Breast epithelium (tissue), 4 donors: ENCODE data around the gene RAB5B. TPM values are rescaled to one million over a fixed set of nuclear protein-coding genes. Genes with fewer than 3 reads are reported as not detected.
"Not testable (repeated sequence)": the region's sequence is repeated elsewhere in the genome, so short reads cannot be mapped to it uniquely, and the experiment has no call there.

Experiments used
- DNase-seq, 2 donors: peaks; one replicate each; pipeline ENCODE4 v3.0.0-alpha.2; 2019; ENCODE audit warnings: low spot score in 2 of 2
- H3K27ac ChIP-seq, 2 donors: fragments of 200-600 bp; sonication (generic) in 1 of 2; one replicate each; pipeline ENCODE4 v1.5.1; 2016 to 2019; ENCODE audit warnings: mild to moderate bottlenecking in 1 of 2
- H3K27me3 ChIP-seq, 2 donors: fragments of 200-600 bp; sonication (generic) in 1 of 2; one replicate each; pipeline versions ENCODE4 v1.5.1 to v1.6.0; 2017 to 2019; ENCODE audit warnings: control low read depth in 1 of 2, mild to moderate bottlenecking in 1 of 2
- H3K36me3 ChIP-seq: fragments of 200-600 bp; one replicate; pipeline ENCODE4 v1.5.1; 2019
- H3K4me1 ChIP-seq, 2 donors: fragments of 200-600 bp; sonication (generic); one replicate each; pipeline ENCODE4 v1.5.1; 2016 to 2019; ENCODE audit warnings: control low read depth in 1 of 2
- H3K4me3 ChIP-seq, 3 donors: fragments of 200-600 bp; sonication (generic); 1 replicate in 2 of 3; 2 replicates in 1 of 3; pipeline ENCODE4 v1.5.1; 2016 to 2019; ENCODE audit warnings: mild to moderate bottlenecking in 3 of 3, moderate library complexity in 2 of 3
- H3K9me3 ChIP-seq, 2 donors: fragments of 200-600 bp; sonication (generic) in 1 of 2; one replicate each; pipeline ENCODE4 v1.5.1; 2016 to 2019; ENCODE audit warnings: control low read depth in 1 of 2
- CTCF ChIP-seq, 3 donors: fragments of 450-650 bp; IDR thresholded peaks; one replicate each; pipeline ENCODE4 v1.5.1; 2016 to 2017; ENCODE audit warnings: antibody characterized with exemption in 3 of 3, mild to moderate bottlenecking in 3 of 3, moderate library complexity in 3 of 3
- POLR2A ChIP-seq: fragments of 450-650 bp; IDR thresholded peaks from one replicate; pipeline ENCODE4 v1.6.1; 2016; ENCODE audit warnings: antibody characterized with exemption, mild to moderate bottlenecking, moderate library complexity
- POLR2AphosphoS5 ChIP-seq, 3 donors: sonication (generic); formaldehyde crosslinking; IDR thresholded peaks; one replicate each; pipeline ENCODE4 v1.6.1; 2017; ENCODE audit warnings: antibody characterized with exemption in 3 of 3
- intact Hi-C: fragments of 100-400 bp; cut with DNase I; formaldehyde crosslinking; loops from one replicate; pipeline ENCODE4 v1.15.1; 2023; ENCODE audit warnings: low total_unique reads
- total RNA-seq, 3 donors: library from RNA; depleted of rRNA; stranded (reverse); fragments of >200 nt; gene quantifications; one replicate each; pipeline ENCODE4 v1.1.0, GENCODE V29; 2016

The RAB5B gene
- total RNA-seq, 3 donors from 2014 or later = 74.9 to 98.8 (median 75.7) TPM

- no peak for DNase-seq
- TF ChIP-seq POLR2A = no peak
- no peak for TF ChIP-seq POLR2AphosphoS5 (IDR thresholded peaks at IDR 0.05)
- TF ChIP-seq CTCF (IDR thresholded peaks at IDR 0.05) = no peak
- Histone ChIP-seq H3K27ac (no peak overlapping the region), H3K36me3 (no peaks in the 10 kb centered on the region), H3K9me3 (no peaks in the 10 kb centered on the region), H3K4me1 (no peaks in the 10 kb centered on the region), H3K27me3 (no peaks in the 10 kb centered on the region), H3K4me3 (no peak overlapping the region)
- intact Hi-C loops = no loop called here
Measured at GRCh38 chr12:55983232-55983842, 9.5 kb downstream of the RAB5B start.

GRCh38 chr12:55984861-55985260 lies 11.0 kb downstream of the RAB5B start:
- no peaks in the 10 kb centered on the region for H3K36me3 ChIP-seq
- H3K9me3 ChIP-seq = no peaks in the 10 kb centered on the region
- no peaks in the 10 kb centered on the region for H3K27me3 ChIP-seq
- no peaks in the 10 kb centered on the region for H3K4me1 ChIP-seq
- no peak overlapping the region for H3K4me3 ChIP-seq
- intact Hi-C loops = no loop called here
- no peak overlapping the region for H3K27ac ChIP-seq
- no peak for DNase-seq
- no peak for TF ChIP-seq POLR2A
- TF ChIP-seq POLR2AphosphoS5 (IDR thresholded peaks at IDR 0.05) = no peak
- TF ChIP-seq CTCF (IDR thresholded peaks at IDR 0.05) = no peak

GRCh38 chr12:55985341-55985740 lies 11.5 kb downstream of the RAB5B start:
- Histone ChIP-seq H3K27me3 (no peaks in the 10 kb centered on the region), H3K36me3 (peaks cover under 1% of the 10 kb centered on the region), H3K27ac (no peak overlapping the region), H3K4me1 (no peaks in the 10 kb centered on the region), H3K4me3 (no peak overlapping the region), H3K9me3 (no peaks in the 10 kb centered on the region)
- TF ChIP-seq POLR2AphosphoS5 (IDR thresholded peaks at IDR 0.05) (no peak), POLR2A (no peak), CTCF (IDR thresholded peaks at IDR 0.05) (no peak)
- no peak for DNase-seq
- intact Hi-C loops = no loop called here

GRCh38 chr12:55985976-55986375 lies 12.1 kb downstream of the RAB5B start:
- H3K4me1 ChIP-seq, H3K27ac ChIP-seq, intact Hi-C loops, H3K36me3 ChIP-seq, H3K27me3 ChIP-seq, H3K4me3 ChIP-seq, DNase-seq, H3K9me3 ChIP-seq: not testable (repeated sequence)

- intact Hi-C loops = no loop called here
- no peak overlapping the region for H3K4me3 ChIP-seq
- peaks cover 22% of the 10 kb centered on the region for H3K36me3 ChIP-seq
- TF ChIP-seq CTCF (IDR thresholded peaks at IDR 0.05) (no peak), POLR2A (no peak), POLR2AphosphoS5 (IDR thresholded peaks at IDR 0.05) (no peak)
- no peaks in the 10 kb centered on the region for H3K9me3 ChIP-seq
- H3K27me3 ChIP-seq = no peaks in the 10 kb centered on the region
- no peak for DNase-seq
- no peaks in the 10 kb centered on the region for H3K4me1 ChIP-seq
- no peak overlapping the region for H3K27ac ChIP-seq
Measured at GRCh38 chr12:55991110-55991509, 17.2 kb downstream of the RAB5B start.
